Measurements from ENCODE around the gene METTL2A. TPM values are rescaled to one million over a fixed set of nuclear protein-coding genes. Genes with fewer than 3 reads are reported as not detected.
"Not testable (repeated sequence)": the region's sequence is repeated elsewhere in the genome, so short reads cannot be mapped to it uniquely, and the experiment has no call there.

METTL2A gene
- total RNA-seq, 1 donor from 2014 or later, result 29.6 TPM

- H3K36me3 Mint-ChIP-seq, result no peaks in the 10 kb centered on the region
- no peak overlapping the region for H3K4me3 Mint-ChIP-seq
- TF ChIP-seq, protein P1, sequence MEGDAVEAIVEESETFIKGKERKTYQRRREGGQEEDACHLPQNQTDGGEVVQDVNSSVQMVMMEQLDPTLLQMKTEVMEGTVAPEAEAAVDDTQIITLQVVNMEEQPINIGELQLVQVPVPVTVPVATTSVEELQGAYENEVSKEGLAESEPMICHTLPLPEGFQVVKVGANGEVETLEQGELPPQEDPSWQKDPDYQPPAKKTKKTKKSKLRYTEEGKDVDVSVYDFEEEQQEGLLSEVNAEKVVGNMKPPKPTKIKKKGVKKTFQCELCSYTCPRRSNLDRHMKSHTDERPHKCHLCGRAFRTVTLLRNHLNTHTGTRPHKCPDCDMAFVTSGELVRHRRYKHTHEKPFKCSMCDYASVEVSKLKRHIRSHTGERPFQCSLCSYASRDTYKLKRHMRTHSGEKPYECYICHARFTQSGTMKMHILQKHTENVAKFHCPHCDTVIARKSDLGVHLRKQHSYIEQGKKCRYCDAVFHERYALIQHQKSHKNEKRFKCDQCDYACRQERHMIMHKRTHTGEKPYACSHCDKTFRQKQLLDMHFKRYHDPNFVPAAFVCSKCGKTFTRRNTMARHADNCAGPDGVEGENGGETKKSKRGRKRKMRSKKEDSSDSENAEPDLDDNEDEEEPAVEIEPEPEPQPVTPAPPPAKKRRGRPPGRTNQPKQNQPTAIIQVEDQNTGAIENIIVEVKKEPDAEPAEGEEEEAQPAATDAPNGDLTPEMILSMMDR (conservative IDR thresholded peaks at IDR 0.05), result no peak
- no peaks in the 10 kb centered on the region for H3K4me1 Mint-ChIP-seq (ENCODE audit: unreplicated experiment)
- DNase-seq (ENCODE audit: extremely low spot score, unreplicated experiment), result no peak
- H3K27ac Mint-ChIP-seq, result no peak overlapping the region
- H3K9me3 Mint-ChIP-seq, result no peaks in the 10 kb centered on the region
- no peaks in the 10 kb centered on the region for H3K27me3 Mint-ChIP-seq
Observed at GRCh38 chr17:62456016-62456415, 32.3 kb downstream of the METTL2A start.

DNA sequence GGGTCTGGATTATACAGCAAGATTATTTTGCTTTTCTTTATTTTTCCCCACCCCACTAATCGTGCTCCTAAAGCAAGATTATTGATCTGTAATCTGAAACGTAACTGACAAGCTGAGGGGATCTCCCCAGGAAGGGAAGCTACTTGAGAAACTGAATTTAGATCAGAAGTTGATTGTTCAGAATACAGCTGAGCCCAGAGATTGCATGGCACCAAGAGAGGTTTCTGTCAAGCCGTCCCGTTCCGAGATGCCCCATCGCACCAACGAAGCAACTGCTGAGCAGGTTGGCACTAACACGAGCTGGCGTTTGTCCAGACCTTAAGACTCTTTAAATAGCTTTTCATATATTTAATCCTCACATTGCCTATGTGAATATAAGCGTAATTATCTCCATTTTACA, 34.8 kb downstream of the METTL2A start:
- H3K36me3 Mint-ChIP-seq; H3K4me3 Mint-ChIP-seq; H3K9me3 Mint-ChIP-seq; H3K4me1 Mint-ChIP-seq (ENCODE audit: unreplicated experiment); H3K27me3 Mint-ChIP-seq; DNase-seq (ENCODE audit: extremely low spot score, unreplicated experiment); H3K27ac Mint-ChIP-seq: not testable (repeated sequence)

DNA sequence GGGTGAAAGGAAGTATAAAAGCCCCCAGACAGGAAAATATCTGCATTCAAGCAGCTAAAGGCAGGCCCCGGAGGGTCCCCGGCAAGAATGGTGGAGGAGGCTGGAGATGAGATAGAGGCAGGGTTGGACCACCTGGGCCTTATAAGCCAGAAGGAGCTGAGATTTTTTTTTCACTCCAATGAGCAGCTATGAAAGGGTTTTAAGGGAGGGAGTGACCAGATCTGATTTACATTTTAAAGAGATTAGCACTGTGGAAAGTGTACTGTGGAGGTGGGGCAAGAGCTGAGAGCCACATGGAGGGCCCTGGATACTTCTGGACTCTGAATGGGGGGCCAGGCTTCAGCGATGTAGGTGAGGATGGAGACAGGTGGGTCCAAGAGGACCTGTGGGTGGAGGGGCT, 40.7 kb downstream of the METTL2A start:
- H3K36me3 Mint-ChIP-seq; H3K4me3 Mint-ChIP-seq; H3K9me3 Mint-ChIP-seq; H3K4me1 Mint-ChIP-seq (ENCODE audit: unreplicated experiment); DNase-seq (ENCODE audit: extremely low spot score, unreplicated experiment); H3K27ac Mint-ChIP-seq; H3K27me3 Mint-ChIP-seq: not testable (repeated sequence)

GRCh38 chr17:62465271-62465670, 41.6 kb downstream of the METTL2A start:
- H3K27me3 Mint-ChIP-seq; H3K4me3 Mint-ChIP-seq; H3K4me1 Mint-ChIP-seq (ENCODE audit: unreplicated experiment); H3K9me3 Mint-ChIP-seq; H3K36me3 Mint-ChIP-seq; H3K27ac Mint-ChIP-seq; DNase-seq (ENCODE audit: extremely low spot score, unreplicated experiment): not testable (repeated sequence)

DNA sequence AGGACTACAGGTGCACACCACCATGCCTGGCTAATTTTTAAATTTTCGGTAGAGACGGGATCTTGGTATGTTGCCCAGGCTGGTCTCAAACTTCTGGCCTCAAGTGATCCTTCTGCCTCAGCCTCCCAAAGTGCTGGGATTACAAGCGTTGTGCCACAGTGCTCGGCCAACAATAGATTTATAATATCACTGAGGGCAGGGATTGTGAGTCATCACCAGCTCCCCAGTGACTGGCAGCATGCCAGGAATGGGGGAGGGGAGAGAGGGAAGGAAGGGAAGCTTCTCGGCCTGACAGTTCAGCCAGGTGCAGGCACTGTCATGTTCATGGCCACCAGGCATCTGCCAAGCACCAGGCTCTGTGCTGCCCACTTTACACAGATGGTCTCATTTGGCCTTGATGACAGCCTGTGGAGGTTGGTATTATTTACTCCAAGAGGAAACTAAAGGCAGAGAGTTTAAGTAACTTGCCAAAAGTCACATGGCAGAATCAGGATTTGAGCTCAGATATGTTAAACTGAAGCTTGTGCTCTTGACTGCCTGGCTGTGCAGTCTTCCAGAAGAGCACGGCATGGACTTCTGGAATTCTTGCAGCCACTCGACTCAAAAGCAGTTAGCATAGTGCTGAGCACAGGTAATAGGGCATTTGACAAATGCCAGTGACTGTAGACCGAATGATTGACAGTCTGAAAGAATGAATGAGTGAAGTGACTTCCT, 47.1 kb downstream of the METTL2A start:
- H3K9me3 Mint-ChIP-seq, H3K27me3 Mint-ChIP-seq, H3K4me3 Mint-ChIP-seq, H3K36me3 Mint-ChIP-seq: not testable (repeated sequence)
- H3K27ac Mint-ChIP-seq, result peak overlapping the region; percentile 70
- peaks cover 14% of the 10 kb centered on the region for H3K4me1 Mint-ChIP-seq (ENCODE audit: unreplicated experiment)
- DNase-seq (ENCODE audit: extremely low spot score, unreplicated experiment), result peak; percentile 72

DNA sequence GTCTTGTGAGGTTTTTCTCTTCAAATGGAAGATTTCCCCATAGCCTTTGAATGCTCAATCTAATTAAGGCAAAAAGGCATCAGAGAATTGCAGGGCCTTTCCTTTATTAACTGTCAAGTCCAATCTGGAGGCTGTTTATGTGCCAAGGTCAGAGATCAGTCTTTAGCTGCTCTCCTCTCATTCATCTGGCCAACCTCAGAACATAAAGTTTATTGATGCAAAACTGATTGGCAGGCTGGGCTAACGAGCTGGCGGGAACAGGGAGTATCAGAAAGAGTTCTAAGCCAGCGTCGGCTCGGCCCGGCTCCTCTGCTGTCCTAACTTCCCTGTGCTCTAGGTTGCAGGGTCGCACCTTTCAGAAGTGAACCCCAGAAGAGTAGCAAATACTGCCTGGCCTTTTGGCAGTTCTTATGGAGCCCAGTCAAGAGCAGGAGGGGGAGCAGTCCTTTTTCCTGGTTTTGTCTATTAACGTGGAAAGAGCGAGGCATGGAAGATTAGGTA, 47.7 kb downstream of the METTL2A start:
- not testable (repeated sequence) for H3K4me3 Mint-ChIP-seq; H3K27me3 Mint-ChIP-seq; H3K36me3 Mint-ChIP-seq; H3K9me3 Mint-ChIP-seq; DNase-seq (ENCODE audit: extremely low spot score, unreplicated experiment)
- peak overlapping the region; percentile 36 for H3K27ac Mint-ChIP-seq
- peaks cover 14% of the 10 kb centered on the region for H3K4me1 Mint-ChIP-seq (ENCODE audit: unreplicated experiment)

DNA sequence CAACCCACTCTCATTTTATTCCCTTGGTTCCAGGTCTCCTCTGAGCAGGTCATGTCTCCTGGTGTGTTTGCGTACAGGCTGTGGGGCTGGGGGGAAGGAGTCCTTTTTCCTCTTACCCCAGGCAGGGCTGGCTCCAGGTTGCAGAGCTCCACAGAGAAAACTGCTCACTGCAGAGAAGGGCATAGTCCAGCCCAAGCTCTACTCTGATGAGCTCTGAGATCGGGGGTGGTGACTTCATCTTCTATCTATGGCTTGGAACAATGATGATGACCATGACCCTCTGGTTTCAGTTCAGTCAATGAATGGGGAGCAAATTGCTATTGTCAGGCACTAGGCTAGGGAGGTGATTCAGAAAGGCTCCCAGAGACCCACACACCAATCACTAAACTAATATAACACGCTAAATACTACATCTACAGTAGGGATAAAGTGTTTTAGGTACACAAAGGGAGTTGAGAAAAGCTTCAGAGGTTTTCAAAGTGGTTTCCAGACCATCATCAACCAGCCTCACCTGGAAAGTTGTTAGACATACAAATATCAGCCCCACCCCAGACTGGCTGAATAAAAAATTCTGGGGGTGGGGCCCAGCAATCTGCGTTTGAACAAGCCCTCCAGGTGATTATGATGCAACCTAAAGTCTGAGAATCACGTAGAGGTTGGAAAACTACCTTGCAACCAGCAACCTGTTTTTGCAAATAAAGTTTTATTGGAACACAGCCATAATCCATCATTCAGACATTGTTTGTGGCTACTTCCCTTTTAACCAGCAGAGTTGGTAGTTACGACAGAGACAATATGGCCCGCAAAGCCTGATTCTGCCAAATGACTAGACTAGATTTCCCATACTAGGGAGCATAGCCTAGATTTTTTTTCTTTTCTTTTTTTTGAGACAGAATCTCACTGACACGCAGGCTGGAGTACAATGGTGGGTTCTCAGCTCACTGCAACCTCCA, 49.6 kb downstream of the METTL2A start:
- H3K4me3 Mint-ChIP-seq, result peak overlapping the region; percentile 33
- H3K27me3 Mint-ChIP-seq; DNase-seq (ENCODE audit: extremely low spot score, unreplicated experiment); H3K9me3 Mint-ChIP-seq; H3K36me3 Mint-ChIP-seq: not testable (repeated sequence)
- H3K27ac Mint-ChIP-seq, result peak overlapping the region; percentile 35
- peaks cover 19% of the 10 kb centered on the region for H3K4me1 Mint-ChIP-seq (ENCODE audit: unreplicated experiment)

- not testable (repeated sequence) for H3K36me3 Mint-ChIP-seq; DNase-seq (ENCODE audit: extremely low spot score, unreplicated experiment); H3K27me3 Mint-ChIP-seq; H3K9me3 Mint-ChIP-seq
- H3K4me3 Mint-ChIP-seq, result peak overlapping the region; percentile 88
- H3K4me1 Mint-ChIP-seq (ENCODE audit: unreplicated experiment), result peaks cover 21% of the 10 kb centered on the region
- peak overlapping the region; percentile 83 for H3K27ac Mint-ChIP-seq
Observed at GRCh38 chr17:62477111-62477510, 53.4 kb downstream of the METTL2A start.

- H3K36me3 Mint-ChIP-seq, H3K9me3 Mint-ChIP-seq, H3K27me3 Mint-ChIP-seq: not testable (repeated sequence)
- peak; percentile 71 for DNase-seq (ENCODE audit: extremely low spot score, unreplicated experiment)
- peaks cover 24% of the 10 kb centered on the region for H3K4me1 Mint-ChIP-seq (ENCODE audit: unreplicated experiment)
- peak overlapping the region; percentile 83 for H3K27ac Mint-ChIP-seq
- peak overlapping the region; percentile 88 for H3K4me3 Mint-ChIP-seq
Observed at GRCh38 chr17:62477718-62478408, 54.2 kb downstream of the METTL2A start.
